Stimulated activated CD8-positive, alpha-beta memory T cell treated with anti-CD3 and anti-CD28 coated beads, Interleukin-7, amount 100 ng/mL, for 24 hours (primary cell): Measurements from ENCODE around the gene MYOG.

Experiments
- DNase-seq: peaks from one replicate; pipeline ENCODE4 v3.0.0-alpha.2; 2020; ENCODE audit warnings: low read depth

MYOG gene

DNA sequence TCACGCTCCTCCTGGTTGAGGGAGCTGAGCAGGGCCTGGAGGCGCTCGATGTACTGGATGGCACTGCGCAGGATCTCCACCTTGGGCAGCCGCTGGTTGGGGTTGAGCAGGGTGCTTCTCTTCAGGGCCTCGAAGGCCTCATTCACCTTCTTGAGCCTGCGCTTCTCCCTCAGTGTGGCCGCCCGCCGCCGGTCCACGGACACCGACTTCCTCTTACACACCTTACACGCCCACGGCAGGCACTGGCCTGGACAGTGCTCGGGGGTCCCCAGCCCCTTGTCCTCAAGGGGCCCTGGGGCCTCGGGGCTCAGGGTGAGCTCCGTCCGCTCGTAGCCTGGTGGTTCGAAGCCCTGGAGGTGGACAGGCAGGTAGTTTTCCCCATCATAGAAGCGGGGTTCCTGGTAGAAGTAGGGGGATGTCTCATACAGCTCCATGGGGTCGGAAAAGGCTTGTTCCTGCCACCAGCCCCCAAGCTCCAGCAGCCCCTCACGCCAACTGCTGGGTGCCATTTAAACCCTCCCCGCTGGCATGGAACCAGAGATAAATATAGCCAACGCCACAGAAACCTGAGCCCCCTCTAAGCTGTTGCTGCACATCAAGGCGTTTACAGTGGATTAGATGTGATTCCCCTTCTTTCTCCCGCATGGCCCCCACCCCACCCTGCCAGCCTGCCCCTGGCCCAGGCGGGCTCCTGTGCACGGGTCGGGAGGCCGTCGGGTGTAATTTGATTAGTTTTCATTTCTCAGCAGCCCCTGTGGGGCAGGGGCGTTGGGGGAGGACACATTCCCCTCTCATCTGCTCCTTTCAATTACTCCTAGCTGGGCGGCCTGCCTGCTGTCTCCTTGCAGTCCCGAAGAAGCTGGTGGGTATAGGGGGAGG lies at the start of gene MYOG:
Gene MYOG (minus strand): TSS at position 485 of the 879 bp plus-strand sequence. CDS start 51 bp downstream, at position 434.
- DNase-seq = no peak

DNA sequence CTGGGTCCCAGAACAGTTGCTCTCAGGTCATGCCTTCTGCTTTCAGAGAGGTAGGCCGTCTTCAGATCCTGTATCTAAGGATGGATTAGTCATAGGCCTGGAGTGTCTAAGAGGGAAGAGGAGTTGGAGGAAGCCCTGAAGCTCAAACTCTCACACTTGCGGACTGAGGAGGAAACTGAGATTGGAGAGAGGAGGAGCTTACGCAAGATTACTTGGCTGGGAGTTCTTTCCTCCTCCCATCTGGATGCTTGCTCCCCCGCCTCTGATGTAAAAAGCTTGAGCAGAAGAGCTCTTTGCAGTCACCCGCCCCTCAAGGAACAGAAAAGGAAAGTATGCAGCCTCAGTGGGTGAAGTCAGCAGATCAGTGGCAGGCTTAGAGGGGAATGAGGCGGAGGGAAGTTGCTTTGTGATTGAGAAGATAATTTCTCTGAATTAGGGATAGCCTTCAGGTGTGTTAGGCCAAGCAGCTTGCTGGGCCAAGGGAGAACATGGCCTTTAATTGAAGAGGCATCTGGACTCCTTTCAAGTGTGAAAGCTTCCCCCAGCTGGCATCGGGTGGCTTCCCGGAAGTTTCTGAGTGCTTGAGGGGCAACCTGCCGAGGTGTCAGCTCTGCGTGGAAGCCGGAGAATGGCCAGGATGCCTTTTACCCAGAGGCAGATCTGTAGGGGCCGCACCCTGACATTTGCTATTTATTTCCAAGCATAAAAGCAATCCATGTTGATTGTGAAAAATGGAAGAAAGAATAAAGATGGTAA lies 48.3 kb upstream of the MYOG start:
- DNase-seq = no peak

DNA sequence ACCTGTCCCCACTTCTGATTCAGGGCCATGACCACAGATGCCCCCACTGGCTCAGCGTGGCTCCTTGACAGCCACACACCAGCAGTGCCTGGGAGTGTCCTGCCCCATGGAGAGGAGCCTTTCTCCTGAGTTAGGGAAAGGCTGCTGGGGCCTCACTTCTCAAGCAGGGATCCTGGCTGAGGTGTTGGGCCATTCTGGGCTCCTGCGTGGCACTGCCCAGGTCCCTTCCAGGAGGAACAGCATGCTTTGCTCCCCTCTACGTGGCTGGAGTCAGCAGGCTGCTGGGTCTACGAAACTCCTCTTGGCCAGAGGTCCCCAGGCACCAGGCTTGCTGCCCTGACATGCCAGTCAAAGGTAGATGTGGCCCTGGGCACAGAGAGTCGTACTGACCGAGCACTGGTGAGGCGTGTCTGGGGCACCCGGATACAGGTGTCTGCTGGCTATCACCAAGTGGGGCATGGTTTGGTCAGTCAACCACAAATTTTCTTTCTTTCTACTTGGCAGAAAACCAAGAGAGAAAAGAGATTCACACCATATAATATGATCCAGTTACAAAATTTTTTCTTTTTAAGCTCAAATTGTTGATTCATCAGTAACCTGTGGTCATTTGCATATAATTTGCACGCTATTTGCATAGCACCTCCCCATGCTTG lies 45.9 kb upstream of the MYOG start:
- DNase-seq = no peak

DNA sequence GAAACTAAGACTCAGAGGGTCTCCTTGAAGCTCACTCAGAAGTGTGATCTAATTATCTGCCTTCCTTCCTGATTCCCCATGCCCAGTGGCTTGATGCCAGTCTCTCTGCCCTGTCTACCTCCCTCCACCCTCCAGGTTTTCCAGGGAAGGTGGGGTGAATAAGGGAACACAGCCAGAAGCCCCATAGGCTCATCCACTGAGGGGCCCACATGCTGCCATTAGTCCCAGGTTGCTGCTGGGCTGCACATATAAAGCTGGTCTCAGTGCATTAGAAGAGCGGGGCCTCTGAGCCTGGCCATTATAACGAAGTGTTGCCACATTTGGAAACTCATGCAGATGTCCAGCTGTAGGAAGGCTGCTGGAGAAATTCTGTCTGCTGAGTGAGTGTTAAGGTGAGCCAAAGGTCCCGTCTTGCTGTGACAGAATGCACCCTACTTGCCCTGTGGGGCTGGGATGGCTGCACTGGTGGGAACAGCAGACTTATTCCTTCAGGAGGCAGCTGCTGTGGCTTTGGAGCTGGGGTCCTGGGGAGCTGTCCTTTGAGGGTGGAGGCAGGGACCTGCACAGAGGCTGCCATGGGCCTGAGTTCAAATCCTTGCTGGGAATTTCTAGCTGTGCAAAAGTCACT lies 44.7 kb upstream of the MYOG start:
- DNase-seq = no peak

DNA sequence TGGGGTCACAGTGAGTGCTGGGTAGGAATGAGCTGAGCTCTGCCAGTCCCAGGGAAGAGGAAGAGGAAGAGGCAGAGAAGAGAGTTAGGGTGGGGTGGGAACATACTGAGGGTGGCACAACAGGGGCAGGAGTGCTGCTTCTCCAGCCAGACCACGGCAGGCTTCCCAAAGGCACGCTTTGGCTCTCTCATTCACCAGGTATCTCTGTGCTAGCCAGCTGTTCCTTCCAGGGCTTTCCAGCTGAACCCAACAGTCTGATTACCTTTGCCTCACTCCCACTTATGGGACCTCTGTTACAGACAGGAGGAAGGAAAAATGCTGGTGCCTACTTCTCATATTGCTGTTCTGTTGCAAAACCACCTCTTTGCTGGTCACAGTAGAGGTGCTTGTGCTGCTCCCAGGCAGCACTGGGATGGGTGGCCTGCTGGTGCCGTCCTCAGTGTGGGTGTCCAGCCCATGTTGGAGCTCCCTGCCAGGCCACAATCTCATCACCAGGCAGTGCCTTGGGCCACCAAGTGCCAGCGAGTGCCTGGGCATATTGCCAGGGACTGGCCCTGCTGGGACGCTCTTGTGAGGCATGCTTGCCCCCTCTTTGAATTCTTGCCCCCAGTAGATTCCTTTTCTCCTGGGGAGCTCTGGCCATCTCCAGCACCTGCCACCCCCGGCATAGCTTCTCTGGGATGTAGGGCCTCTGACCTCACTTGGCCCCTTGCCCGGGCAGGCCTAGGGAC lies 43.9 kb upstream of the MYOG start:
- DNase-seq = no peak

DNA sequence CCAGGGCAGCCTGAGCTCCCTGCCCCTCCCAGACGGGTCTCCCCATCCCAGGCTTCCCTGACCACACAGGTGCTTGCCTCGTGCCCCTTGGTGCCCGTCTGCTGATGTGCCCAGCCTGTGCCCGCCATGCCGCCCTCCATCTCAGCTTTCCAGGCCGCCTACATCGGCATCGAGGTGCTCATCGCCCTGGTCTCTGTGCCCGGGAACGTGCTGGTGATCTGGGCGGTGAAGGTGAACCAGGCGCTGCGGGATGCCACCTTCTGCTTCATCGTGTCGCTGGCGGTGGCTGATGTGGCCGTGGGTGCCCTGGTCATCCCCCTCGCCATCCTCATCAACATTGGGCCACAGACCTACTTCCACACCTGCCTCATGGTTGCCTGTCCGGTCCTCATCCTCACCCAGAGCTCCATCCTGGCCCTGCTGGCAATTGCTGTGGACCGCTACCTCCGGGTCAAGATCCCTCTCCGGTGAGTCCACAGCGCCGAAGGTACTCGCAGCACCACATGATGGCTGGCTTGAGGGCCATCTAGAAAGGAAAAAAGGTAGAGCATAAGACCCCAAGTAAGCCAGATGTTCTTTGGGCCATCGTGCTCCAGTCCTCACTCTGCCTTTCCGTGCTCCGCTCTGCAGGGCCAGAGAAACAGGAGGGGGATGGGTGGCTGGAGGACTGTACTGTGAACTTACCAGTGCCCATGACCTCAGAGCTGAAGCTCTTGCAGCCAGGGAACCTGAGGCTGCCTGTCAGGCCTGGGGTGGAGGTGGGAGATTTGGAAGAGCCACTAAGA lies 43.1 kb upstream of the MYOG start:
- no peak for DNase-seq

DNA sequence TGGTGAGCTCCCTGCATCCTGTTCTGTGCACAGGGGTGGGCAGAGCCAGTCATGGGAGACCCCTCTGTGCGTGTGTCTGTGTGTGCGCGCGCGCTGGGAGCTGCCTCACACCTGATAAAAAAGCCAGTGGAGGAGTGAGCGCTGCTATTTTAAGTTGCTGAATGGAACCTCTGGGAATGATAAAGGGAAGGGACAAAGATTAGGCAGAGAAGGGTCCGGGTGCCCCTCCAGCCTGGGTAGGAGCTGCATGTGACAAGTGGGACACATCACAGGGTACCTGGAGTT lies 42.6 kb upstream of the MYOG start:
- DNase-seq = no peak

DNA sequence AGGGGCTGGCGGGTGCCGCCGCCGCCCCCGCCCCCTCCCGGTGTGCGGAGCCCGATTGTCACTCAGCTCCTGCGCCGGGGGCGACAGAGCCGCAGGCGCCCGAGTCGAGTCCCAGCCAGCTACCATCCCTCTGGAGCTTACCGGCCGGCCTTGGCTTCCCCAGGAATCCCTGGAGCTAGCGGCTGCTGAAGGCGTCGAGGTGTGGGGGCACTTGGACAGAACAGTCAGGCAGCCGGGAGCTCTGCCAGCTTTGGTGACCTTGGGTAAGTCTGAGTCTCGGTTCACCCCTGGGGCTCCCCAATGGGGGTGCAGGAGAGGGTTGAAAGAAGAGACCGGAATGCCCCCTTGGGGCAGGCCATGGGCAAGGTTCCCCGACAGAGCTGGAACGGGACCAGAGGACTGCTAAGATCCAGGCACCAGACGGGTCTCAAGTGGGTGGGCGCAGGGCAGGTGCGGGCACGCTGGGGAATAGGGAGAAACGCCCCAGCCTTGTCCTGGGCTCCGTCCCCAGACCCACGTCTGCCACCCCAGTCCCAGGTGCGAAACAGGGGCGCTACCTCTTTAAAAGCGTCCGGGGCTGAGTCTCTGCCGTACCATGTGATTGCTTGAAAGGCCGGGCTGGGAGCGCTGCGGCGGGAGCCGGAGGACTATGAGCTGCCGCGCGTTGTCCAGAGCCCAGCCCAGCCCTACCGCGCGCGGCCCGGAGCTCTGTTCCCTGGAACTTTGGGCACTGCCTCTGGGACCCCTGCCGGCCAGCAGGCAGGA lies 42.0 kb upstream of the MYOG start, which contains the start of gene ADORA1:
Gene ADORA1 (plus strand): TSS at position 61 of the 765 bp plus-strand sequence. CDS start 1,116 bp downstream, outside the sequence.
- no peak for DNase-seq

DNA sequence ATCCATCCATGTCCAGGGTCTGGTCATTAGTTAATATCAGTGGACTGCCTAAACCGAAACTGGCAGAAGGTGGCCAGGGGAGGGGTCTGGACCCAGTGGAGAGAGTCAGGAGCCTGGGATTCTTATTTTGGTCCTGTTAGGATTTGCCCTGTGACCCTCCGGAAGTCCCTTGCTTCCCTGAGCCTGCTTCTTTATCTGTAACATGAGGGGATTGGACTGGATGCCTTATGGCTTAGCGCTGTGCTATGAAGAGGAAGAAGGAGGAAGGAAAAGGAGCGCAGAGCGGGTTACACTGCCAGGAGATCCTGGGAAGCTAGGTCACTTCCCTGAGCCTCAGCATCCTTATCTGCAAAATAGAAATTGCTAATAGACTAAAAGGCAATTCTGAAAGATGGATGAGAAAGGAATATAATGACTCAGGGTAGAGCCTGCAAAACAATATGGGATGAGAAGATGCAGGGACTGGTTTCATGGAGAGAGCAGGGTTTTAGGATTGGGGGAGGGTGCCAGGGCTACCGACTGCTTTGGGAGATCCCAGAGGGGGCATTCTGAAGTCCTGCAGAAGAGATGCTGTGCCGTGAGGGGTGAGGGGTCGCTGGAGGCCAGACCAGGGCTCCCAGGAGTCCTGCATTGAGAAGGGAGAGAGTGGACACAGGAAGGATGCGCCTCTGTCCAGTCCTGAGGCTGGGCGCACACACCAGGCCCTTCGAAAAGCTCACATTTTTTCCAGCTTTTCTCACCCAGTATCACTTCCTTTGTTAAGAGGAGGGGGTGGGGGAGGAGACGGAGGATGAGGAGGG lies 41.3 kb upstream of the MYOG start:
- no peak for DNase-seq

DNA sequence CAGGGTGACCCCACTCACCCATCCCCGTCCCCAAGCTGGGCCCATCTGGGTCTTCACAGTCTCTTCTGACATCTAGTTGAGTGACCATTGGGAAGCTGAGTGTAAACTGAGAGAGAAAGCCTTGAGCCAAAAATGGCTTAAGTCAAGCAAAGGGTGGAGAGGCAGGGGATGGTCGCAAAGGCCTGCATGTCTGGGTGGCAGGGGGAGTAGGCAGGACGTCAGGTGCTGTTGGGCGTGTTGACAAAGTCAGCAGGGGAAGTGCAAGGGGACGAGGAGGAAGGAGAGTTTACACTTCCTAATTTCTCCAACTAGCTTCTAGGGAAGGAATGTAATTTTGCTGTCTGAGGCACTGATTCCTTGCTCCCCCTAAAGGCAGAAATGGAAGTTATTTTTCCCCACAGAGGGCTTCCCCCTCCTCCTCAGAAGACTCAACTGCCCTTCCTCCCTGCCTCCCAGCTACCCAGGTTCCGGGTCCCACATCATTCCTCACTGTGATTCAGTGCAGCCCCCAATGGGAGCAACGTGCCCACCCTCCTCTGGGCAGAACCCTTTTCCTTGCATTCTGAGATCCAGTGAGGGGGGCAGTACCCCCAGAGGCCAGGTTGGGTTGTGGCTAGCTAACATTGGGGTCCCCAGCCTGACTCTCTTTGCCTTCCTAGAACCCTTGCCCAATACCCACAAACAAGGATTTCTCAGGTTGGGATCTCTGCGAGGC lies 40.5 kb upstream of the MYOG start:
- DNase-seq = no peak

DNA sequence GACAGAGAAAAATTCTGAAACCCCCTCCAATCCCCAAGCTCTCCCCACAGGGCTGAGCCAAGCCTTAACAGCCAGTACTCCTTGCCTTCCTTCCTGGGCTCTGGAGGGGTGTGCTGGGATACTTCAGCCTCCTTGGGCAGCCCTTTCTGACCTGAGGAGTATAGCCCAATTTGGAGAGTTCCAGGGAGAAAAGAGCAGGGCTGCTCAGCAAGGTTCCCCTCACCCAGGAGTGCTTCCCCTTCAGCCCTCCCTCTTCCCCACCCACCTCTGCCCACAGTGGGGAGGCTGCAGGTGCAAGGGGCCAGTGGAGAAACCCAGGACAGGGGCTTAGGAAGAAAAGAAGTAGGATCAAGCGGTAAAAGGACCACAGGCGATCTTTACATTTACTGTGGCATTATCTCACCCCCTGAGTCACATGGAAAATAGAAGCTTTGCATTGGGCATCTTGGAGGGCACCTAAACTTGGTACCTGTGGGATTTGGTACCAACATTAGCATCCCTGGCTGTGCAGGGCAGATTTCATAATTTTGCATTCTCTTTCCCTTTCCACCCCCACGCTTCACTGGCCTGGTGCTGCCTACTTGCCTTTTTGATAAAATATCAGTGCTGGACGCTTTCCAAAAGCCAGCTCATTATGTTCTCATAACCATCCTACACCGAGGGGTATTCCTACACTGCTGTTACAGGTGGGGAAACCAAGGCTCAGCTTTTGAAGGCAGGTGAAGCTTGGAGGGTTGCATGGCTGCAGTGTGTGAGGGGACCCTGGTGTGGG lies 38.9 kb upstream of the MYOG start:
- no peak for DNase-seq

DNA sequence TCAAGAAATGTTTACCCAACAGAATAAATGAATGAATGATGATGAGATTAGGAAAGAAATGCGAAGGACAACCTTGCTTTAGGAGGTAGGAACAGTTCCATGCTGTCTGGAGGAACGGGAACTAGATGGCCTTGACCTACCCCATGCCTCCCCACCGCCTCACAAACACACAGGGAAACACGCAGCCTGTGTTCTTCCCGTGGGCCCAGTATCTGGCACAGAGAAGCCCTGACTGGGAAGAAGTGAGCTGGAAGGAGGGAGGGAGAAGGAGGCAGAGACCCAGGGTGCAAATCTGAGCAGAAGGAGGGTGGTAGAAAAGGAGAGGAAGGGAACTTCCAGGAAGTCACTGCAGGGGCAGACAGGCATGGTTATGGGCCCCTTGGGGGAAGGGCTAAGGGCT lies 38.2 kb upstream of the MYOG start:
- DNase-seq = no peak

DNA sequence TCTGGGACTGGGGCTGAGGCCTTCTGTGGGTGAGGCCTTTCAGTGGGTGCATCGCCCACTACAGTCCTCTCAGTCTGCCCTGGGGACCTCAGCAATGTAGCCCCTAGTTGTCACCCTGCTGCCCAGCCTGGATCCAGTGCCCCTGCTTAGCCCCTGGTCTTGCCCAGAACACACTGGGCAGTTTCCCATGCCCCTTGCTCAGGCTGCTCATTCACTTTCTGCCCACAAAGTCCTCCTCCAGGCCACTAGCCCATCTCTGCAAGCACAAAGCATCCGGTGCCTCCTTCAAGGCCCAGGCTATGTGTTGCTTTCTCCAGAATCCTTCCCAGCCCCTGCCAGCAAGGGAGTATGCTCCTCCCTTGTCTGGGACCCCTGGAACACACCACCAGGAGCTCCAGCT lies 36.3 kb upstream of the MYOG start:
- DNase-seq = no peak

DNA sequence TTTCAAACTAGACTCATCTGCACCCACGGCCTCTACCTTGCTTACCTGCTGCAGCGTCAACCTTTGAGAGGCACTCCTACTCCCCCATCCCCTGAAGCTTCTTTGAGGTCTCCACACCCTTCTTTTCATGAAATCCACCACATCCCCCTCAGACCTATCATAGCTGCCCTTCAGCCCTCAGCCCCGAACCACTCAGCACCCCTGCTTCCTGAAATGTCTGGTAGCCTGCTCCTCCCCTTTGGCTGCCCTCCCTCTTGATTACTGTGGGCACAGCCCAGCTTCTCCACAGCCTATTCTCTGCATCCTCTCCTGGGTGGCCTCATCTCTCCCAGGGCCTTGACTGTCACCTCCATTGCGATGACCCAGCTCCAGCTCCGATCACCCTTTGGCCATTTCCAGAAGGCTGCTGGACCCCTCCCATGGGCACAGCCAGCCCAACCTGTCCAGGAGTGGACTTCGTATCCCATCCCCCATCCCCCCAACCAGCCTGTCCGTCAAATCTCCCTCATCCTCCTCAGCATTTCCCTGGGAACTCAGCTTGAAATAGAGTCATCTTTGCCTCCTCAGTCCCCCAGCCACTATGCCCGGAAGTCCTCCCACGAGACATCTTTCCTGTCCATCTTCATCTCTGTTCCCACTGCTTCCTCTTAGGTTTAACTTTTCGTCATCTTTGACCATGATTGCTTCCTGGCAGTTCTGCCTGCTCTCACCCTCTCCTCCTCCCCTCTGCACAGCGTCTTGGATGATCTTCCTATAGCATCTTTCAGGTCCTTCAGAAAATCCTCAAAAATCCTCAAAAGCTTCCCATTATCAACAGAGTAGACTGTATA lies 35.6 kb upstream of the MYOG start:
- DNase-seq = no peak

DNA sequence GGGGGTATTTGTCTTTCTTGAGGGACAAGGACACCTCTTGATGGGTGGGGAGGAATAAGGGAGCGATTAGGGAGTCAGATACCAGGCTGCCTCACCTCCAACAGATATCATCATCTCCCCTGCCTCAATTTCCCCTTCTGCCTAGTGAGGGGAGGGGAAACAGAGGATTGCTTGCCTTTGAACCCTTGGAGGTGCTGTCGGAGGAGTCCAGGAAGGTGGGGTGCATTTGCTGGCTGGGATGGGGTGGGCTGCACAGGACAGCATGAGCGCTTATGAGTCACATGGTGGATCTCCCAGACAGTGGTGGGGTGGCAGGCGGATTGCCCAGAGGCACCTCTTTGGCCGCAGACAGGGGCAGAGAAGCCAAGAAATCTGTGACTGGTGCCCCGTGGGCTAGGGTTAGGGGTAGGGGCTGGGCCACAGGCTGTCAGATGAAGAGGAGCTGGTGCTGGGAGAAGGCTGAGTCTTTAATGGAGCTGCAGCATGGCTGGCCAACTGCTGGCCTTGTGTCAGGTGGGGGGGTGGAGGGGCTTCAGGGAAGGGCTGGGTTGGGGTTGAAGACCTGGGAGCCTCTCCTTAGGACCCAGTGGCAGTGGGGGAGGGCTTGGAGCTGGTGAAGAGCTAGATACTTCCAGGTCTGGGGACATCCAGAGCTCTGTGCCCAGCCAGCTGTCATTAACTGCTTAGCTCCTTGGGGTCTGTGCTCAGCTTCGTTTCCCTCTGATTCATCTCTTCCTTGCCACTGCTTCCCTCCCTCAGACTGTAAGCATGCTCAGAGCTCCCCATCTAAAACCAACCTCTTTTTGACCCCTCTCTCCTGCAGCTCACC lies 34.7 kb upstream of the MYOG start:
- no peak for DNase-seq
